ENCODE measurements around the gene IFNK. TPM values are rescaled to one million over a fixed set of nuclear protein-coding genes. Genes with fewer than 3 reads are reported as not detected.
A peak's percentile ranks its signal among the peaks of the same experiment; 100 is the strongest.

Gene IFNK
- total and polyA plus RNA-seq, 4 donors = not detected

DNA sequence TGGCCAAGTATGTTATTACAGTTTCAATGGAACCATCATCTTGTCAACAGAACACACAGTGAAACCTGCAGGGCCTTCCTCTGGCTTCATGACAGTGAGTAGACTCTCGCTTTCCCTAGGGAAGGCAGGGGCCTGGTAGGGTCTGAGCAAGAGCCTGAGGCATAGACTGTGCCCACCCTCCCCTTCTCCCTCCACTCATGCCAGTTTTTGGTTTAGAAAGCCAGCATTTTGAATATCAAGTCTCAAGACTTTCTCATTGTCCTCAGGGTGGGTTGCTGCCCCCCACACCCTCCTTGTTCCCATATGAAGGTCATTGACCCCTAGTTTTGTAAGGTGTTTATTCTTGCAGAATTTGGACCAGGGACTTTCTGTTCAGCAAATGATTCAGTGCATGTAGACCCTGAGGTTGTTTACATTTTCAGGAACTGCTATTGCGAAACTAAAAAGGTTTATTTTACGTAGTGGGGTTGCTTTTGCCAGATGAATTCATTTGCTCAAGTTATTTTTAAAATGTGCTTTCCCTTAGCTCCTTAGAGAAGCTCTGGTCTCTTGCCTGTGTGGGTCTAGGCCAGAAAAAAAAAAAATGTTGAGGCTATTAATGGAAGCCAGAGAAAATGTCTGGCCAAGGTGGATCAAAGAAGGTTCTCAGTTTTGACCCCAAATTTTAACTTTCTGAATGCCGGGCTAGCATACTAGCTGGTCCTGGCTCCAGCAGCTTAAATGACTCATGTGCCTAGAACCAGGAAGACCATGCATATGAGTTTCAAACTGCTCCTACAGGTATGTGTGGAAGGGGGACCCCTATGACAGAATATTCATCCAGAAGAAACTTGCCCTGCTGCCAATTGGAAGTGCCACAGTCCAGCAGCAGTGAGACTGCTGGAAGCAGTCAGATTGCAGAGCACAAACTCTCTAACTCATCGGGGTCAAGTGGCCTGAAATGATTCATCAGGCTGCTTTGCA is 15.7 kb downstream of the IFNK start:
- Histone ChIP-seq H3K4me1 (ENCODE audit: control insufficient read depth in 4 of 4, insufficient read depth in 4 of 4, low read length in 3 of 4) (peaks cover 7 to 36% (median 22%) of the 10 kb centered on the region in 4 donors), H3K4me3 (ENCODE audit: low read depth in 1 of 3, low read length in 3 of 3) (no peak overlapping the region), H3K27ac (ENCODE audit: low read depth in 1 of 2, low read length in 2 of 2) (peak overlapping the region; percentile 90 to 94), H3K9me3 (ENCODE audit: control insufficient read depth in 4 of 4, low read length in 3 of 4) (no peaks in the 10 kb centered on the region), H3K36me3 (ENCODE audit: control insufficient read depth in 4 of 4, insufficient read depth in 3 of 4, low read depth in 1 of 4, low read length in 3 of 4) (peaks cover 0 to 2% (median 0%) of the 10 kb centered on the region in 4 donors), H3K27me3 (ENCODE audit: control insufficient read depth in 4 of 4, insufficient read depth in 4 of 4, low read length in 3 of 4) (no peaks in the 10 kb centered on the region), H3K9ac (ENCODE audit: low read depth in 1 of 2, low read length in 2 of 2) (peak overlapping the region; percentile 5 to 65)
- TF ChIP-seq, protein P1, sequence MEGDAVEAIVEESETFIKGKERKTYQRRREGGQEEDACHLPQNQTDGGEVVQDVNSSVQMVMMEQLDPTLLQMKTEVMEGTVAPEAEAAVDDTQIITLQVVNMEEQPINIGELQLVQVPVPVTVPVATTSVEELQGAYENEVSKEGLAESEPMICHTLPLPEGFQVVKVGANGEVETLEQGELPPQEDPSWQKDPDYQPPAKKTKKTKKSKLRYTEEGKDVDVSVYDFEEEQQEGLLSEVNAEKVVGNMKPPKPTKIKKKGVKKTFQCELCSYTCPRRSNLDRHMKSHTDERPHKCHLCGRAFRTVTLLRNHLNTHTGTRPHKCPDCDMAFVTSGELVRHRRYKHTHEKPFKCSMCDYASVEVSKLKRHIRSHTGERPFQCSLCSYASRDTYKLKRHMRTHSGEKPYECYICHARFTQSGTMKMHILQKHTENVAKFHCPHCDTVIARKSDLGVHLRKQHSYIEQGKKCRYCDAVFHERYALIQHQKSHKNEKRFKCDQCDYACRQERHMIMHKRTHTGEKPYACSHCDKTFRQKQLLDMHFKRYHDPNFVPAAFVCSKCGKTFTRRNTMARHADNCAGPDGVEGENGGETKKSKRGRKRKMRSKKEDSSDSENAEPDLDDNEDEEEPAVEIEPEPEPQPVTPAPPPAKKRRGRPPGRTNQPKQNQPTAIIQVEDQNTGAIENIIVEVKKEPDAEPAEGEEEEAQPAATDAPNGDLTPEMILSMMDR (IDR thresholded peaks at IDR 0.05; ENCODE audit: low read depth, low read length, missing input control) = no peak
- TF ChIP-seq FOXA2 (IDR thresholded peaks at IDR 0.05) = peak; percentile 94
- no peak for TF ChIP-seq EGR1 (IDR thresholded peaks at IDR 0.05; ENCODE audit: low read depth in 2 of 2)
- TF ChIP-seq, protein P2, sequence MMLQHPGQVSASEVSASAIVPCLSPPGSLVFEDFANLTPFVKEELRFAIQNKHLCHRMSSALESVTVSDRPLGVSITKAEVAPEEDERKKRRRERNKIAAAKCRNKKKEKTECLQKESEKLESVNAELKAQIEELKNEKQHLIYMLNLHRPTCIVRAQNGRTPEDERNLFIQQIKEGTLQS (IDR thresholded peaks at IDR 0.05) = no peak
- TF ChIP-seq SP1 (IDR thresholded peaks at IDR 0.05) = peak; percentile 67
- TF ChIP-seq RAD21 (IDR thresholded peaks at IDR 0.05) = no peak
- TF ChIP-seq HNF4G (IDR thresholded peaks at IDR 0.05) = peak; percentile 55
- TF ChIP-seq JUND (IDR thresholded peaks at IDR 0.05) = peak; percentile 70 to 88
- peak; percentile 83 to 88 for TF ChIP-seq HNF4A (conservative IDR thresholded peaks at IDR 0.05)
- TF ChIP-seq, protein P3, sequence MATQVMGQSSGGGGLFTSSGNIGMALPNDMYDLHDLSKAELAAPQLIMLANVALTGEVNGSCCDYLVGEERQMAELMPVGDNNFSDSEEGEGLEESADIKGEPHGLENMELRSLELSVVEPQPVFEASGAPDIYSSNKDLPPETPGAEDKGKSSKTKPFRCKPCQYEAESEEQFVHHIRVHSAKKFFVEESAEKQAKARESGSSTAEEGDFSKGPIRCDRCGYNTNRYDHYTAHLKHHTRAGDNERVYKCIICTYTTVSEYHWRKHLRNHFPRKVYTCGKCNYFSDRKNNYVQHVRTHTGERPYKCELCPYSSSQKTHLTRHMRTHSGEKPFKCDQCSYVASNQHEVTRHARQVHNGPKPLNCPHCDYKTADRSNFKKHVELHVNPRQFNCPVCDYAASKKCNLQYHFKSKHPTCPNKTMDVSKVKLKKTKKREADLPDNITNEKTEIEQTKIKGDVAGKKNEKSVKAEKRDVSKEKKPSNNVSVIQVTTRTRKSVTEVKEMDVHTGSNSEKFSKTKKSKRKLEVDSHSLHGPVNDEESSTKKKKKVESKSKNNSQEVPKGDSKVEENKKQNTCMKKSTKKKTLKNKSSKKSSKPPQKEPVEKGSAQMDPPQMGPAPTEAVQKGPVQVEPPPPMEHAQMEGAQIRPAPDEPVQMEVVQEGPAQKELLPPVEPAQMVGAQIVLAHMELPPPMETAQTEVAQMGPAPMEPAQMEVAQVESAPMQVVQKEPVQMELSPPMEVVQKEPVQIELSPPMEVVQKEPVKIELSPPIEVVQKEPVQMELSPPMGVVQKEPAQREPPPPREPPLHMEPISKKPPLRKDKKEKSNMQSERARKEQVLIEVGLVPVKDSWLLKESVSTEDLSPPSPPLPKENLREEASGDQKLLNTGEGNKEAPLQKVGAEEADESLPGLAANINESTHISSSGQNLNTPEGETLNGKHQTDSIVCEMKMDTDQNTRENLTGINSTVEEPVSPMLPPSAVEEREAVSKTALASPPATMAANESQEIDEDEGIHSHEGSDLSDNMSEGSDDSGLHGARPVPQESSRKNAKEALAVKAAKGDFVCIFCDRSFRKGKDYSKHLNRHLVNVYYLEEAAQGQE (IDR thresholded peaks at IDR 0.05) = peak; percentile 16
- peak; percentile 86 for TF ChIP-seq FOXA1 (IDR thresholded peaks at IDR 0.05)
- TF ChIP-seq, protein P4, sequence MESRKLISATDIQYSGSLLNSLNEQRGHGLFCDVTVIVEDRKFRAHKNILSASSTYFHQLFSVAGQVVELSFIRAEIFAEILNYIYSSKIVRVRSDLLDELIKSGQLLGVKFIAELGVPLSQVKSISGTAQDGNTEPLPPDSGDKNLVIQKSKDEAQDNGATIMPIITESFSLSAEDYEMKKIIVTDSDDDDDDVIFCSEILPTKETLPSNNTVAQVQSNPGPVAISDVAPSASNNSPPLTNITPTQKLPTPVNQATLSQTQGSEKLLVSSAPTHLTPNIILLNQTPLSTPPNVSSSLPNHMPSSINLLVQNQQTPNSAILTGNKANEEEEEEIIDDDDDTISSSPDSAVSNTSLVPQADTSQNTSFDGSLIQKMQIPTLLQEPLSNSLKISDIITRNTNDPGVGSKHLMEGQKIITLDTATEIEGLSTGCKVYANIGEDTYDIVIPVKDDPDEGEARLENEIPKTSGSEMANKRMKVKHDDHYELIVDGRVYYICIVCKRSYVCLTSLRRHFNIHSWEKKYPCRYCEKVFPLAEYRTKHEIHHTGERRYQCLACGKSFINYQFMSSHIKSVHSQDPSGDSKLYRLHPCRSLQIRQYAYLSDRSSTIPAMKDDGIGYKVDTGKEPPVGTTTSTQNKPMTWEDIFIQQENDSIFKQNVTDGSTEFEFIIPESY (IDR thresholded peaks at IDR 0.05) = peak; percentile 68
- TF ChIP-seq TAF1 (conservative IDR thresholded peaks at IDR 0.05) = no peak
- TF ChIP-seq RXRA (IDR thresholded peaks at IDR 0.05) = peak; percentile 91 to 95
- TF ChIP-seq NR2F2 (IDR thresholded peaks at IDR 0.05) = no peak
- TF ChIP-seq, protein P5, sequence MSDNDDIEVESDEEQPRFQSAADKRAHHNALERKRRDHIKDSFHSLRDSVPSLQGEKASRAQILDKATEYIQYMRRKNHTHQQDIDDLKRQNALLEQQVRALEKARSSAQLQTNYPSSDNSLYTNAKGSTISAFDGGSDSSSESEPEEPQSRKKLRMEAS (IDR thresholded peaks at IDR 0.05) = peak; percentile 52
- TF ChIP-seq YY1 (IDR thresholded peaks at IDR 0.05) = peak; percentile 59
- TF ChIP-seq GABPA (IDR thresholded peaks at IDR 0.05 in 1 of 2, conservative IDR thresholded peaks at IDR 0.05 in 1 of 2) = no peak
- DNase-seq (ENCODE audit: low spot score) = no peak
- WGBS = 34% methylated on average over 5 of the region's 5 CpGs
